GM19193 (cell line): Measurements from ENCODE around the gene LMF2.
A peak's percentile ranks its signal among the peaks of the same experiment; 100 is the strongest.

Experiments
- POLR2A ChIP-seq: IDR thresholded peaks from 4 replicates; pipeline ENCODE4 v1.6.1; 2011; ENCODE audit not compliant: insufficient read depth, insufficient read length; ENCODE audit errors: extremely low read depth

The LMF2 gene

GRCh38 chr22:50471962-50472361 lies 35.5 kb downstream of the LMF2 start:
- no peak for TF ChIP-seq POLR2A

GRCh38 chr22:50471197-50471847 lies 36.2 kb downstream of the LMF2 start:
- no peak for TF ChIP-seq POLR2A

DNA sequence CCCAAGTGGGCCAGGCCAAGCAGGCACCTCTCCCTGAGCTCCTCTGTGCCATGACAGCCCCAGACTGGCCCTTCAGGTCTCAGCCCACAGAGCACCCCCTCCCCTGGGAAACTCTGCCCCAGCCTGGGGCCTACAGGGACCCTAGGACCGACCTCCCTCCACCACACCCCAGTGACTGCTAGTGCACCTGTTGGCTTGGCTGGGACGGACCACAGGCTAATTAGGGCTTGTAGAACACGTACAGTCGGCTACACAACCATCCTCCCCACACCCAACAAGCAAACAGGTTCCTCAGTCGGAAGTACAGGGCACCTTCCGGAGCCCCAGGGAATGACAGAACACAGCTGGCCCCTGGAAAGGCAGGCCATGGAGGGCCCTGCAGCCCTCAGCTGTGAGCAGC lies 37.0 kb downstream of the LMF2 start:
- TF ChIP-seq POLR2A: no peak

- peak; percentile 61 for TF ChIP-seq POLR2A
Observed at GRCh38 chr22:50469377-50470305, 37.9 kb downstream of the LMF2 start.

GRCh38 chr22:50468626-50469025 lies 38.9 kb downstream of the LMF2 start:
- no peak for TF ChIP-seq POLR2A

- TF ChIP-seq POLR2A: no peak
Observed at GRCh38 chr22:50467773-50468440, 39.6 kb downstream of the LMF2 start.

DNA sequence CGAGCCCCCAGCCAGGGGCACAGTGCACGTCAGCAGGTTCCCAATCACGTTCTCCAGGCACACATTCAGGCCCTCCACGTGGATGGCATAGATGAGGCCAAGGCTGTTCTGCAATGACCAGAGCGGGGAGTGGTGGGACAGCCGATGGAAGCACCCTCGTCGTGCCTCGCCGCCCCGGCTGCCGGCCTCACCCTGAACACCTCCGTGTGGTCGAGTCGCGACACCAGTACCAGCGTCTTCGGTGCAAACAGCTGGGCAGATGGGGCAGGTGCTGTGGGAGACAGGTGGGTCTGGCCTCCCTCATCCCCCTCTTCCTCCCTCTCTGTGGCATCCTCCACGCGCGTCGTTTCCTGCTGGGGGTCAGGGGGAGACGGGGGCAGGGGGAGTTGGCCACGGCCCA lies 40.2 kb downstream of the LMF2 start:
- TF ChIP-seq POLR2A: no peak

DNA sequence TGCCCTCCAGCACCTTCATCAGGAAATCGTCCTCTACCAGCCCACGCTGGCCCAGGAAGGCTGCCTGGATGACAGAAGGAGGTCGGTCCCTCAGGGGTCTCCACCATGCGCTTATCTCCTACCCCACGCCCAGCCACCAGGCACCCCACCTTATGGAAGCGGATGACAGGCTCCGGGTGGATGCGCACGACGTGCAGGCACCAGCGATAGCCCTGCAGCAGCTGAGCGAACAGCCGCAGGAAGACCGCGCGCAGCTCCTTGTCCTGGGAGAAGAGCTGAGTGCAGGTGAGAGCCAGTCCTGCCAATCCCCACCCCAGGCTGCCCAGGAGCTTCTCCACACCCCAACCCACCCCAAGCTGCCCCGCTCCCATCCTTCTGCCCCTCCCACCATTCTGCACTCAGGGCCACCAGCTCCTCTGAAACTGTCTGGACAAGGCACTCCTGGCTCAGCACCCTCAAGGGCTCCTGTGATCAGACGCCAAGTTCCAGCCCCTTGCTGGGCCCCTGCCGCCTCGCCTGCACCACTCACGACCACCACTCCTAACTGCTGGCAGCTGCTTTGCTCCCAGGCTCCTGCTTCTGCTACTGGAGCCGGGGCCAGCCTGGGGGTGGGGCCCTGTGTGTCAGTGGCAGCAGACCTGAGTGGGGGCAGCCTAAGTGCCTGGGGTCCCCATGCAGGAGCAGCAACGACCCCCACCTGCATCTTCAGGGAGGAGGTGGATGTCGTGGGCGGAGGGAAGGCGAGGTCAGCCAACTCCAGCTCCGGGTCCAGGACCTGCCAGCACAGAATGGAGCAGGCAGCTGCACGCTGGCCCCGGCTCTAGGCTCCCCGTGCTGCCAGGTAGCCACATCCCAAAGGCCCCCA lies 42.2 kb downstream of the LMF2 start:
- TF ChIP-seq POLR2A: no peak

GRCh38 chr22:50464451-50464850 lies 43.1 kb downstream of the LMF2 start:
- no peak for TF ChIP-seq POLR2A

DNA sequence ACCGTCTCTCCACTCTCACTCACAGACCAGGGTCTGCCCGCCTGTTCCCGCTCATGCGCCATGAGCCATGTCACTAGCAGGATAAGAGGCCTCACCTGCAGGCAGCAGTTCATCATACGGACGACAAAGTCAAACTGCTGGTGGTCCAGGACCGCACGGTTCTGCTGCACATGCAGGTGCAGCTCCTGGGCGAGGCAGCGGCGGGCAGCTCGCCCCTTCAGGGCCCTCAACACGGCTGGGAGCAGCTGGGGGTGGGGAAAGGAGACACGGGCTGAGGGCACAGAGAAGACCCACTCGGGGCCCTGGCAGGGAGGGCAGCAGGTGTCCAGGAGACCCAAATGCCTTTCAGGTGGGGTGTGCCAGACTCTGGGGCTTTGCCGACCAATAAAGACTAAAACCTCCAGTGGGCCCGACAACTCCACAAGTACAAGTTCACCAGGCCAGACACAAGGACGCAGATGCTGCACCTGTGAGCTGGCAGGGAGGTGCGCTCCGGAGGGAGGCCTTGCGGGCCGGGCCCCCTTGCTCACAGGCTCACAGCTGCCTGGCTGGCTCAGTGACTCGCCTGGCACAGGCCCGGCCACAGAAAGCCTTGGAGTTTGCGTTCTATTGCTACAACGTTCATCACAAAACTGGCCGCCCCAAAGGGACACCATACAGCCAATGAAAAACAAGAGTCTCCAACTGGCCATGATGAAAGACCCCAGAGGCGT lies 44.2 kb downstream of the LMF2 start:
- TF ChIP-seq POLR2A: no peak

GRCh38 chr22:50461979-50462540 lies 45.4 kb downstream of the LMF2 start:
- no peak for TF ChIP-seq POLR2A

GRCh38 chr22:50461536-50461935 lies 46.0 kb downstream of the LMF2 start:
- no peak for TF ChIP-seq POLR2A

DNA sequence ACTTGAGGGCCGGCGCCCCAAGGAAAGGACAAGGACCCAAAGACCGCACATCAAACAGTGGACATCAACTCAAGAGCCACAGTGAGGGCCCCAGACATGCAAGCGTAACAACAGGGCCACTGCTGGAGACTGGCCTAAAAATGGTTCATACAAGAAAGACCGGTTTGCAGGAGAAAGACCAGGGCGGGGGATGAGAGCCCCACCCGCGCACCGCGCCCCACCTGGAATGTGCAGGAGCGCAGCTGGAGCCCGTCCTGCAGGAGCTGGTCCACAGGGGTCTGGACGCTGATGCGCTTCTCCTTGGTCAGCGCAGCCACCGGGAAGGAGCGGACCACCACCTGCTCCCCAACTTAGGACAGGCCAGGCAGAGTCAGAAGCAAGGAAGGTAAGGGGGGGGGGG lies 46.6 kb downstream of the LMF2 start:
- no peak for TF ChIP-seq POLR2A
